Left lung (tissue), 10 donors: Measurements from ENCODE around the gene PIK3C2G. TPM values are rescaled to one million over a fixed set of nuclear protein-coding genes. Genes with fewer than 3 reads are reported as not detected.

Source experiments
- ATAC-seq: fragments of 200-7000 bp; cut with Tn5 transposase; one replicate; pipeline ENCODE4 v1.9.1; 2020; ENCODE audit warnings: moderate library complexity
- DNase-seq, 4 donors: peaks; one replicate each; pipeline ENCODE4 v3.0.0-alpha.2; 2013 to 2020
- H3K27ac ChIP-seq, 2 donors: fragments of 200-600 bp; sonication (generic) in 1 of 2; one replicate each; pipeline versions ENCODE4 v1.5.0 to v1.8.0; 2020 to 2021
- H3K27me3 ChIP-seq, 2 donors: fragments of 200-600 bp; sonication (generic) in 1 of 2; one replicate each; pipeline versions ENCODE4 v1.5.0 to v1.8.0; 2020 to 2021
- H3K36me3 ChIP-seq, 2 donors: fragments of 200-600 bp; sonication (generic) in 1 of 2; one replicate each; pipeline versions ENCODE4 v1.5.0 to v1.8.0; 2020 to 2021
- H3K4me1 ChIP-seq, 2 donors: fragments of 200-600 bp; one replicate each; pipeline ENCODE4 v1.8.0; 2021
- H3K4me3 ChIP-seq, 2 donors: fragments of 200-600 bp; sonication (generic) in 1 of 2; one replicate each; pipeline versions ENCODE4 v1.5.0 to v1.8.0; 2020 to 2021; ENCODE audit warnings: mild to moderate bottlenecking in 1 of 2
- H3K9me3 ChIP-seq, 2 donors: fragments of 200-600 bp; sonication (generic) in 1 of 2; one replicate each; pipeline versions ENCODE4 v1.5.0 to v1.8.0; 2020 to 2021
- intact Hi-C, 2 donors: fragments of 100-400 bp; cut with DNase I; formaldehyde crosslinking; loops; one replicate each; pipeline versions ENCODE4 v1.11.2 to v1.14.2; 2022
- polyA plus RNA-seq, 6 donors: library from polyadenylated mRNA; unstranded; fragments of 120-200 nt; gene quantifications; one replicate each; pipeline ENCODE4 v1.2.1, GENCODE V29; 2013; ENCODE audit not compliant: insufficient read length in 6 of 6
- total RNA-seq, 2 donors: library from RNA; stranded (reverse); fragmentation: NEBNext Ultra II Directional; extraction: Animal tissue kit (Norgen Biotek cat#: 25700); gene quantifications; one replicate each; pipeline ENCODE4 v1.2.1, GENCODE V29; 2021
- TF ChIP-seq, protein P1 (sequence below), 2 donors: fragments of 200-600 bp; sonication (generic) in 1 of 2; IDR thresholded peaks; one replicate each; pipeline versions ENCODE4 v1.5.0 to v1.8.0; 2021; ENCODE audit warnings: antibody characterized with exemption in 2 of 2
- donor health status: DM: no; HTN: yes; CAD: no.
- donor health status: DM: no; HTN: no; CAD: no.

PIK3C2G gene
- total and polyA plus RNA-seq, 8 donors: 0.13 to 28.1 (median 17.9) TPM

DNA sequence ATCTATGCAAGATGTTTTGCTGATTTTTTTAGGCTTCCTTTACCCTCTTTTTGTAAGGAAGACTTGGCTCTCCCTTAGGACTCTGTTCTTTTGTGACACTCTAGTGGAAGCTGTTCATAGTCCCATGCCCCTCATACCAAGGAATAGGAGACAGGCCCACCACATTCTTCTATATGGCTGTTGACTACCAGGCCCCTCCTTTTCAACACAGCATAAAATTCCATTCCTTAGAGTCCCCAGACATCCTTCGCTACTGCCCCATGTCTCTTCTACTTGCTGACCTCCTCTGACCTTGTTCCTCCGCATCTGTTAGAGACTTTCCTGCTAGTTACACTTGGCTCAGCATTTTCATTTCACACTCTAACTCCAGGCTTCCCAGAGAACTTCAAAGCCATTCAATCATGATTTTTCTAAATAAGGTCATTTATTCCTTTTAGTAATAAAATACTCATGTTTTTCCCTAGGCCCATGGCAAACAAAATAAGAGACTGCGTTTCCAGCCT is 9.7 kb downstream of the PIK3C2G start:
- no peak for ATAC-seq
- H3K27me3 ChIP-seq: no peaks in the 10 kb centered on the region
- no peak overlapping the region for H3K27ac ChIP-seq
- H3K4me3 ChIP-seq: no peak overlapping the region
- no peaks in the 10 kb centered on the region for H3K36me3 ChIP-seq
- no peaks in the 10 kb centered on the region for H3K9me3 ChIP-seq
- DNase-seq: no peak
- intact Hi-C loops: no loop called here
- TF ChIP-seq, protein P1, sequence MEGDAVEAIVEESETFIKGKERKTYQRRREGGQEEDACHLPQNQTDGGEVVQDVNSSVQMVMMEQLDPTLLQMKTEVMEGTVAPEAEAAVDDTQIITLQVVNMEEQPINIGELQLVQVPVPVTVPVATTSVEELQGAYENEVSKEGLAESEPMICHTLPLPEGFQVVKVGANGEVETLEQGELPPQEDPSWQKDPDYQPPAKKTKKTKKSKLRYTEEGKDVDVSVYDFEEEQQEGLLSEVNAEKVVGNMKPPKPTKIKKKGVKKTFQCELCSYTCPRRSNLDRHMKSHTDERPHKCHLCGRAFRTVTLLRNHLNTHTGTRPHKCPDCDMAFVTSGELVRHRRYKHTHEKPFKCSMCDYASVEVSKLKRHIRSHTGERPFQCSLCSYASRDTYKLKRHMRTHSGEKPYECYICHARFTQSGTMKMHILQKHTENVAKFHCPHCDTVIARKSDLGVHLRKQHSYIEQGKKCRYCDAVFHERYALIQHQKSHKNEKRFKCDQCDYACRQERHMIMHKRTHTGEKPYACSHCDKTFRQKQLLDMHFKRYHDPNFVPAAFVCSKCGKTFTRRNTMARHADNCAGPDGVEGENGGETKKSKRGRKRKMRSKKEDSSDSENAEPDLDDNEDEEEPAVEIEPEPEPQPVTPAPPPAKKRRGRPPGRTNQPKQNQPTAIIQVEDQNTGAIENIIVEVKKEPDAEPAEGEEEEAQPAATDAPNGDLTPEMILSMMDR (IDR thresholded peaks at IDR 0.05): no peak
- no peaks in the 10 kb centered on the region for H3K4me1 ChIP-seq

DNA sequence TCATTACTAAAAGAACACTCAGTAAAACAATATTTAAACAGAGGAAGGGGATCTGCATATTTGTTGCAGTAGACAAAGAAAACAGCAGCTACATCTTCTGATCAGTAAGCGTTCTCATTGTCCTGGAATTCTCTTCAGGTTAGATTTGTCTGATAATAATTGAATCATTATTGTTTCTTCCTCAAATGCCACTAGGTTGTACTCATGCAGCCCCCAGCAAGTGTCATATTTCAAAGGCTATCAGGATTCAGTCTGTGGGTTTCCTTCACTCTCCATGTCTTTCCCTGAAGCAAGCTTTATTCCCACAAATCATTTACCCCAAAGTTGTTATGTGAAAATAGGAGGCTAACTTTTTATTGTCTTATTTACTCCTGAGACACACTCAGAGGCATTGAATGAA is 14.7 kb downstream of the PIK3C2G start:
- DNase-seq (no peak), ATAC-seq (no peak)
- Histone ChIP-seq H3K9me3 (no peaks in the 10 kb centered on the region), H3K27me3 (no peaks in the 10 kb centered on the region), H3K36me3 (no peaks in the 10 kb centered on the region), H3K4me3 (no peak overlapping the region), H3K4me1 (no peaks in the 10 kb centered on the region), H3K27ac (no peak overlapping the region)
- intact Hi-C loops: no loop called here
- TF ChIP-seq, protein P1 (IDR thresholded peaks at IDR 0.05): no peak

DNA sequence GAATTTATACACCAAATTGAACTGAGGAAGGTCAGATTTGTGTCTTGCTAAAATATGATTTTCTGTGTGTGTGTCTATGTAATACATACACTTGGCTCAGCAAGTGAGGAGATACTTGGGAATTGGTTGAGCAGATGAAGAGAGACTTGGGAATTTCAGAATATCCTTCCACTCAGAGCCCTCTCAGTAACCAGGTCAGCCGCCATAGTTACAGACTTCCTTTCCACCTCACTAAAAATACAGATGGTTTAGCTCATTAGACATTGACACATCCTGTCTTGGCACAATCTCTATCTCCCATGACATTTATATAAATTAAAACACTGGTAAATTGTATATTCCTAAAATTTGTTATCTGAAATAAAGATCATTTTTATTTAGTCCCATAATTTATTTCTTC is 15.9 kb downstream of the PIK3C2G start:
- ATAC-seq: no peak
- TF ChIP-seq, protein P1 (IDR thresholded peaks at IDR 0.05): no peak
- DNase-seq: no peak
- Histone ChIP-seq H3K9me3 (no peaks in the 10 kb centered on the region), H3K4me1 (no peaks in the 10 kb centered on the region), H3K36me3 (no peaks in the 10 kb centered on the region), H3K27me3 (no peaks in the 10 kb centered on the region), H3K4me3 (no peak overlapping the region), H3K27ac (no peak overlapping the region)
- intact Hi-C loops: no loop called here

DNA sequence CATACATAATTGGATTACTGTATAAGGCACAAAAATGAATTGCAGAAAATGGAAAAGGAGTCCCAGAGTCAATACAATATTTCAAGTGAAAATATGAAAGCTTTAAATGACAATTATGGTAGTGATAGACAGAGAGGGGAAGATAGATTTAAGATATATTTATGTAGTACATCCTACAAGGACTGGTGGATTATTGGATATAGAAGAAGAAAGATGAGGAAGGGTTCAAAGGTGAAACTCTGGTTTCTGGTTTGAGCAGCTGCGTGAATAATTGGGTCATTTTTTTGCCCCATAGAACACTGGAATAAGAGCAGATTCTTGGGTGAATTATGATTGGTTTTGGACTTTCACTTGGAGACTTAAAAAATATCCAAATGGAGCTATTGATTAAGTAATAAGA is 19.4 kb downstream of the PIK3C2G start:
- Histone ChIP-seq H3K9me3 (no peaks in the 10 kb centered on the region), H3K4me3 (no peak overlapping the region), H3K4me1 (no peaks in the 10 kb centered on the region), H3K36me3 (no peaks in the 10 kb centered on the region), H3K27me3 (no peaks in the 10 kb centered on the region), H3K27ac (no peak overlapping the region)
- ATAC-seq: no peak
- intact Hi-C loops: no loop called here
- no peak for DNase-seq
- TF ChIP-seq, protein P1 (IDR thresholded peaks at IDR 0.05): no peak

DNA sequence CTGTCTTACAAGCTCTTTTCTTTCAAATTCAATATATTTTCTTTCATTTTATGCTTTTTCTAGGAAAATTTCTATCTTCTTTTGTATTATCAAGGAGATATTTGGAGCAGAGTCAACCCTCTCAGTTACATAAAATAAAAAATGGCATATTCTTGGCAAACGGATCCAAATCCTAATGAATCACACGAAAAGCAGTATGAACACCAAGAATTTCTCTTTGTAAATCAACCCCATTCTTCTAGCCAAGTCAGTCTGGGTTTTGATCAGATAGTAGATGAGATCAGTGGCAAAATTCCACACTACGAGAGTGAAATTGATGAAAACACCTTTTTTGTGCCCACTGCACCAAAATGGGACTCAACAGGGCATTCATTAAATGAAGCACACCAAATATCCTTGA is 20.6 kb downstream of the PIK3C2G start:
- H3K27me3 ChIP-seq: no peaks in the 10 kb centered on the region
- H3K36me3 ChIP-seq: no peaks in the 10 kb centered on the region
- H3K4me1 ChIP-seq: no peaks in the 10 kb centered on the region
- no peak for DNase-seq
- no peak overlapping the region for H3K27ac ChIP-seq
- intact Hi-C loops: no loop called here
- ATAC-seq: no peak
- TF ChIP-seq, protein P1 (IDR thresholded peaks at IDR 0.05): no peak
- no peak overlapping the region for H3K4me3 ChIP-seq
- no peaks in the 10 kb centered on the region for H3K9me3 ChIP-seq
